HG02884 (cell line): Measurements from ENCODE around the gene KRT10.
"Not testable (repeated sequence)": the region's sequence is repeated elsewhere in the genome, so short reads cannot be mapped to it uniquely, and the experiment has no call there.

Experiments
- ATAC-seq: cut with Tn5 transposase; IDR thresholded peaks from one replicate; pipeline ENCODE4 v1.9.1; 2021; ENCODE audit warnings: mild to moderate bottlenecking, moderate library complexity; ENCODE audit not compliant: unreplicated experiment

The KRT10 gene

DNA sequence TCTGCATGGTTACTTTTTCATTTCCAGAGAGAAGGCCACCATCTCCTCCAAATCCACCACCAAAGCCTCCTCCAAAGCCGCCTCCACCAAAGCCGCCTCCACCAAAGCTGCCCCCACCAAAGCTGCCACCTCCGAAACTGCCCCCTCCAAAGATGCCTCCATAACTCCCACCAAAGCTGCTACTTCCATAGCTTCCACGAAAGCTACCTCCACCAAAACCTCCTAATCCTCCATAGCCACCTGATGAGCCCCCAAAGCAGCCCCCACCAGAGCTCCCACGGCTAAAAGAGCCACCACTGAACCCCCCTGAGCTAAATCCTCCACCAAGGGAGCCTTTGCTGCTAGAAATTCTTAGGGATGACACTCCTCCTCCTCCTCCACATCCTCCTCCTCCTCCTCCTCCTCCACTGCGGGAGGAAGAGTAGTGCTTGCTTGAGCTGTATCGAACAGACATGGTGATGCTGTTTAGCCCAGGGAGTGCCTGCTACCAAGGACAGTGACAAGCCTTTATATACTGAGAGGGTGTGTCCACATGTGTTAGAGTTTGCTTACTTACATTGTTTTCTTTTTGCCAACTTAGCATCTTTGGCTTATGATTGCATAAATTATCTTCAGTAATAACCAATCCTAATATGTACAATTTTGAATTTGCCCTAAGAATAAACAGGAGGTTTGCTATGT, at the start of gene KRT10:
Gene KRT10, minus strand, starts transcription at position 483 of the 681 bp plus-strand sequence. Its CDS starts 29 bp downstream, at position 454.
- no peak for ATAC-seq

DNA sequence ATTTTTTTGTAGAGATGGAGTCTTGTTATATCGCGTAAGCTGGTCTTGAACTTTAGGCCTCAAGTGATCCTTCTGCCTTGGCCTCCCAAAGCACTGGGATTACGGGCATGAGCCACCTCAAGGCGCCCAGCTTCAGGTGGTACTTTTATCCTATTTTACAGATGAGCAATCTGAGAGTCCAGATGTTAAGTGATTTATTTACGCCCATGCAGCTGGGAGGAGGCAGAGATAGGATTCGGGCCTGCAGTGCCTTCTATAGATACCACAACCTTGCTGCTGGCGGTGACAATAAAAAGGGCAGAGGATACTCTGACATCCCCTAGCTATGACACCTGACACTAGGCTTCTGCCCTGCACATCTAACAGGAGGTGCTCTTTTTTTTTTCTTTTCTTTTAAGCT, 48.9 kb upstream of the KRT10 start:
- ATAC-seq, result no peak

DNA sequence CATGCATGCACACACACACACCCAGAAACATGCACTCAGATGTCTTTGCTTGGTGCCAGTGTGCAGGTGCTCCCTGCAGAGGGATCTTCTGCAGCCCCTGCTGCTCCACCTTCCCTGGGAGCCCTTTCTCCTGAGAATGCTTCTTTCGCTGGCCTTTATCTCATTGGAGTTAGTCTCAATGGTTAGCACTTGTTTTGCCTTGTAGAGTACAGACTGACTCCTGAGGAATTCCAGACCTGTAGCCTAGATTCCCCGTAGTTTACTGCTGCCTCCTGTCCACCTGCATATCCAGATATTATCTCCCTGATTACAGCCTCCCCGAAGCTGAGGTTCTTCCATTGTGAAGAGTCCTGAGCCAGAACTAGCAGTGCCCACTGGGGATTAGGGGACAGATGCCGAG, 47.7 kb upstream of the KRT10 start:
- ATAC-seq, result no peak

DNA sequence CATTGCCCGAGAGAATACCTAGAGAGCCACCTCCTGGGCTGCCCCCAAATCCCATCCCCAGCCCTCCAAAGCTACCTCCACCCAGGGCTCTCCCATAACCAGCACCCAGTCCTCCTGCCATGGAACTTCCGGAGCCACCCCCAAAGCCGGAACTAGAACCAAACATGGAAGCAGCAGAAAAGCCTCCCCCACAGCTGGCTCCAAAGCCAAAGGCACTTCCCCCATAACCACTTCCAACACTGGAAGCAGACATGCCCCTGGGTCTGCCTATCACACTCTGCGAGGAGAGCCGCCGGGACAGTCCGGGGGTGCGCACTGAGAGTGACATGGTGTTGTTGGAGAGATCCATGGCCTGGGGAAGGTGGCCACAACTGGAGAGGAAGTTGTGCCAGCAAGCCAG, 44.4 kb upstream of the KRT10 start, which contains the start of gene KRT12:
Gene KRT12, minus strand, starts transcription at position 386 of the 400 bp plus-strand sequence. Its CDS starts 37 bp downstream, at position 349.
- no peak for ATAC-seq

DNA sequence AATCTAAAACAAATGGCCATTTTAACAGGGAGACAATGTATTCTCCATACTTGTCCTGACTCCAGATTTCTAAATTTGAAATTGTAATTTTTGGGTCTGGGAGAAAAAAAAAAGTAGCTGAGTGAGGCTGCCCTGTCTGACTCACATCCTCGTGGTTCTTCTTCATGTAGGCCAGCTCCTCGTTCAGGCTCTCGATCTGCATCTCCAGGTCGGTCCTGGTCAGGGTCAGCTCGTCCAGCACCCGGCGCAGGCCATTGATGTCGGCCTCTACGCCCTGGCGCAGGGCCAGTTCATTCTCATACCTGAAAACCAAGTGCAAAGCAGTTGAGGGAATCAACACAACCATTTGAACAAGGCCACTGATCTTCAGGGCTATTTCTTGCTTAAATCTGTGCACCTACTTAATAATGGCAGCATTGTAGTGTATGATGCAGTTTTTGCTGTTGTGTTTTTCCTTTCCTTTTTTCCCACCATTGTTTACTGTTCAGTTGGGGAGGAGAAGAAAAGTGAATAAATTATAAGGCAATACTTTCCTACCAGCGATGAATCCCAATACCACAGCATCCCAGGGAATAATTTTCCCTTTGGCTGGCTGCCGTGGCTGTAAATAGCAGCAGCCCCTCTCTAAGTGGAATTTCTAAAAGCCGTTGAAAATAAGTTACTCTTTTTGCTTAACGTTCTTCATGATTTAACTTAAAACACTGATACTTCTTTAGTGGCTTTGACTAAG, 42.4 kb upstream of the KRT10 start:
- ATAC-seq, result no peak

DNA sequence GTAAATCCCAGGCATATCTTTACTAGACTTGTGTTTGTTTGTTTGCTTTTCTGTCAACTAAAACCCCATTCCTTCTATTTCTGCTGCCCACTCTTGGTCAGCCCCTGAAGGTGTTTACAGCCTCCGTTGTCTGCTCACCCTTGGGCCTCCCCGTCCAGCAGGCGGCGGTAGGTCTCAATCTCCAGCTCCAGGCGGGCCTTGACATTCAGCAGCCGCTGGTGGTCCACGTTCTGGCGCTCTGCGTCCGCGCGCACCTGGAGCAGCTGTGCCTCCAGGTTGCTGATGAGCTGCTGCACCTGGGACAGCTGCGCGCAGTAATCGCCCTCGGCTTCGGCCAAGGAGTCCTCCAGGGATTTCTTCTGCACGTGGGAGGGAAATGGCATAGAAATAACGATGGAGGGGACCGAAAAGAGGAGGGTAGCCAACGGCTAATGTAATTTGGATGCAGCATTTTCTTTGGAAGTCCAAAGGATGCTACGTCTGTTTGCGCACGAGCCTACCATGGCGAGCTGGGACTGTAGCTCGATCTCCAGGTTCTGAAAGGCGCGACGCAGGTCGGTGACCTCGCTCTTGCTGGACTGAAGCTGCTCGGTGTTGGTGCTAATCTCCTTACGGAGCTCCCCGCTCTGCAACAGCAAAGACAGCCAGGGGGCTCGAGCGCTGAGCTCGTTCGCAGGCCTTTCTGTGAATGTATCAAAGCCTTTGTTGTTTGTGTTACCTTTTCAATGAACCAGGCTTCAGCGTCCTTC, 40.7 kb upstream of the KRT10 start:
- no peak for ATAC-seq

DNA sequence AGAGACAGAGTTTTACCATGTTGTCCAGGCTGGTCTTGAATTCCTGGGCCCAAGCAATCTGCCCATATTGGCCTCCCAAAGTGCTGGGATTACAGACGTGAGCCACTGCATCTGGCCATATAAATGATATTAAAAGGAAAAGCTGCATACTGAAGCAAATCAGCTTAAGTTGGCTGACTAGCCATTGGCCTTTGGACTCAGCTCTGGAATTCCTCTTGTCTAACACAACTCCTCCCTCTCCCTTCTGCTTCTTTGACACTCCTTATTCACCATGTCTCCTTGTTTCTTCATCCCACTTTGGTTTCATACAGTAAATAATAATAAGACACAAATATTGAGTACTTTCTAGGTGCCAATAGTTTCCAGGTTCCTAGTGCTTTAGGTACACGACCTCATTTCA, 37.1 kb upstream of the KRT10 start:
- ATAC-seq, result no peak

DNA sequence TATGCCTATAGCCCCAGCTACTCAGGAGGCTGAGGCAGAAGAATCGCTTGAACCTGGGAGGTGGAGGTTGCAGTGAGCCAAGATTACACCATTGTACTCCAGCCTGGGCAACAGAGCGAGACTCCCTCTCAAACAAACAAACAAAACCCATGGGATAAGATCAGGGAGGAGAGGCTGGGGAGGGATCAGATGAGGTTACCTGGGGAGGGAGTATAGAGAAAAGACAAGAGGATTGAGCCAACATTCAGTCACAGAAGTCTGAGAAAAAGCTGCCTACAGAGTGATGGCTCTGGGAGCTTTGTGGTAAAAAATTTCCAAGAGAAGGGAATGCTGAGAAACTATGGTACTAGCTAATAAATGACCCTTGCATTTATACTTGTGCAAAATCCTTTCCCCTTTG, 36.3 kb upstream of the KRT10 start:
- ATAC-seq, result not testable (repeated sequence)

DNA sequence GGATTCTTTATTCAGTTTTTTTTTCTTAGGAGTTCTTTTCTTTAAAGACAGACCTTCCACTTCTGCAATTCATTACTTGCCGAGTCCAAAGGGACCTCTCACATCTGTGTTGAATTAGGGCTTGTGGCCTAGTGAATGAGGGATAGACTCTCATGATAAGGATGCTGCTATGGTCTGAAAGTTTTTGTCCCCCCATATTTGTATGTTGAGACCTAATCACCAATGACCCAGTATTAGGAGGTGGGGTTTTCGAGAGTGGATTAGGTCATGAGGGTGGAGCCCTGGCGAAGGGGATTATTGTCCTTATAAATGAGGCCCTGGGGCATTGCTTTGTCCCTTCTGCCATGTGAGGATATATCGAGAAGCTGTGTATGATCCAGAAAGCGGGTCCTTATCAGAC, 35.1 kb upstream of the KRT10 start:
- no peak for ATAC-seq

DNA sequence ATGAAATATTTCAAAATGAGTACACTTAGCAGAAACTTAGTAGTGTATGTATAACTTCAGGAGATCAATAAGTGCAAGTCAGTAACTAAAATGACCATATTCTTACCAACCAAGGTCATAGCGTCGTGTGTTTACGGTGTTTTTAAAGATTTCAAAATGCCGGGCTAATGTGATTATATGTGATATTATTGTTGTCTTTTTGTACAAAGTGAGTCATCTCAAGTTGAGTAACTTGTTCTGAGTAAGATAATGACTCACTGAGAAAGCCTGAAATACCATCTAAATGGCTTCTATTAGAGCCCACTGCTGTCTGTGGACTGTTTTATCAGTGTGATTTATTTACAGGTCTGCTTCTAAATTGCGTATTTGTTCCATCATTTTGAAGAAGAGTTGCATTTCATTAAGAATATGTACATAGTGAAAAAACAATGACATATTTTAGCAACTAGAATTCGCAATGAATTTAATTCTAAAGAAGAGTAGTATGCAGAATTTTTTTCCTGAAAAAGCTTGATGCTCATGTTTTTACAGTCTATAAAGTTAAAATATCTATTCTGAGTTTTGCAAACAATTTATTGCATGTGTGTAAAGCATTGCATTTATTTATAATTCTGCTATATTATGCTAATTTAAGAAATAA, 31.9 kb upstream of the KRT10 start:
- ATAC-seq, result no peak

DNA sequence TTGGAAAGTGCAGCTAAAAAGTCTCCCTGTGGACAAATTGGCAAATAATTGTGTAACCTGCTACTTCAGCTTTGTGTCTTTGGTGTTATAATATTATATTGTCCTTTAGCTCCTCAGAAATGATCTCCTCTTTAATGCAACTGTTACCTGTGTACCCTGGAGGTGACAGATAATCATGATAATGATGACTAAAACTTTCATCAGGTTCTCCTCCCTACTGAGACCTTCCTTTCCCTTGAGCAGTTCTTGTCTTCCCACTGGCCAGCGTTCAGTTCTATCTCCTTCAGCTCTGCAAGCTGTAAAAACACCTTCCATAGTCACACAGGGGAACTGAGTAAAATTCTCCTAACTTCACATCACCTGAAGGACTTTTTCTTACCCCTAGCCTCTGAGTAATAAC, 29.9 kb upstream of the KRT10 start:
- ATAC-seq, result no peak

DNA sequence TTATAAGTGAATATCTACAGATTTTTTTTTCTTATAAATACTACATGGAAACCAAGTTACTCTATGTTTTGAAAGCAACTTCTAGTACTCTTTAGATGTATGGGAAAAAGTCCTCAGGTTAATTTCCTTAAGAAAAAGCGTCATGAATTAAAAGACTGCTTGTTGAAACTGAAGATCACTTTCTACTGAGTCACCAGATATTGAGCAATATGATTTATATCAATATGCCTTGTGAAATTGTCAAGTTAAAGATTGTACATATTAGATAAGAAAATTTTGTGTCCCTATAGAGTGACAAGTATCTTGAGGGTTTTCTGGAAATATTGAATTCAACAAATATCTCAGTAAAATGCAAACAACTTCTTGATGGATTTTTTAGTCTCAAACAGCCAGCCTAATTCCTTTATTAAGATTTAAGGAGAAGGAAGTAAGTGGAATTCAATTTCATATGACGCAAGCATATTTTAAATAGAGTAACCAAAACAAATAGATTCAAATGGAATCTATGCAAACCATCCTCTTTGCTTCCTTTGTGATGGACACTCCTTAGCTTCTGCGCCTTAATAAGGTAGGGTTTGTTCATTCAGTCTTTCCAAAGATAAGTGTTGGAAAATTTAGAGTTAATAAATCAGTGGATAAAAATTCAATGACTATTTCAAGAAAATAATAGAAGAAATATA, 28.0 kb upstream of the KRT10 start:
- no peak for ATAC-seq

DNA sequence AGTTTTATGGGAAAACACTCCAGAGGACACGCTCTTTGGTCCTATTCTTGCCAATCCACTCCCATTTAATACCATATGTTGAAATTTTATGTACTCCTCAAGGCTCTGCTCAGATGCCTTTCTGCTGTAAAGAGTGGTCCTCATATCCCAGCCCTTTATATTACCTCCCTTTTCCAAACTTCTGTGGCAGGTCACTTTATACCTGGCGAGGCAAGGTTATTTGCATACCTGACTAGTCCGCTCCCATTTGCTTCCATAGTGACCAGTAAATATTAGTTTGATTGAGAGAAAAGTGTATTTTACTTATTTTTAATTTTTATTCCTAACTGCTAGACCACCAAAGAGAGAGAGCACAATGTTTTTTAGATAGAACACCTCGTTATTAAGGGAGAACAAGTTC, 27.3 kb upstream of the KRT10 start:
- no peak for ATAC-seq

DNA sequence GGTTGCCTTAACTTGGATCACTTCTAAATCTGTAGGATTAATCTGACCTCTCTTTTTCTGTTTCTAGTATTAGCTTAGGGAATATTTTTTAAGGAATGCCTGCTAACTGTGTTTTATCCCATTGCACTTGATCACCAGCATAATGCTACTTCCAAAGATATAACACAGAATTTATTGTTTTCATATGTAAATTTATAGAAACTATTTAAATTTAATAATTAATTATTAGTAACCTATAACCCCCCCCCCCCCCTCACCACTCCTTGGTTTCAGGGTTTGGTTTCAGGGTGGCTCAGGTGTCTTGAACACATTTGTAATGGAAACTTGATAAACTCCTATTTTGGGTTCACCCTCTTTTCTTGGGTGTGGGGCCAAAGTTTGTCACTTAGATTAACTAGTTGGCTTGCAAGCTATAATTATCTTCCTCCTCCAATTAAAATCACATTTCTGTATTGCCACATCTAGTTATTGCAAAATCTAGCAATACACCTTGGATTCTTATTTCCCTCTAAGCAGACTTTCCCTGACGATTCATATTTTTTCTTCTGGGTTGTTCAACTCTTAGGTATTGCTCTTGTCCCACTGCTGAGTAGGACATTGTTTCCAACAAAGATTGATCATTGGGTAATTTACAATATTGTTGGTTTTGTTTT, 26.3 kb upstream of the KRT10 start:
- no peak for ATAC-seq

DNA sequence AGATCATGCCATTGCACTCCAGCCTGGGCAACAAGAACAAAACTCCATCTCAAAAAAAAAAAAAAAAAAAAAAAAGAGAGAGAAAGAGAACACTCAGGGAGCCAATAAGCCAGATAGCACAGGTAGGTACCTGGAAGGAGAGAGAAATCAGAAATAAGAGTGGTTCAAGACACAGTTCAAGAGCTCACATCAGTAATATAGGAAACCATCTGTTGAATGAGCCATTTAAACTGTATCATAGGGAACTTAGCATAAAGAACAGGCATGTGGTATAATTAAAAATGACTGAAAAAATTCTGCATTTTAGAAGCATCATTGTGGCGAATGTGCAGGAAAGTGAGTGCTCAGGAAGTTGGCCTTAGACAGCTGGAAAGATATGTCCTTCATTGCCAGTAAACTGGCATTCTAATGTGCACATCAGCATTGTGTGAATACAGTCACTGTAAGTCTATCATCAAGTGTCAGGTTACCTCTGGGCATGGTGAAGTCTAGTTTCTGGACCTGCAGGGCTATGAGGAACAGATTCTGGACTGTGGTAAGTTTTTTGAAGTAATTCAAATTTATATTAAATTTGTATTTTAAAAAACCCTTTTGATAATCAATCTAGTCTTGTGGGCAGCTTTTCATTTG, 24.2 kb upstream of the KRT10 start:
- no peak for ATAC-seq

DNA sequence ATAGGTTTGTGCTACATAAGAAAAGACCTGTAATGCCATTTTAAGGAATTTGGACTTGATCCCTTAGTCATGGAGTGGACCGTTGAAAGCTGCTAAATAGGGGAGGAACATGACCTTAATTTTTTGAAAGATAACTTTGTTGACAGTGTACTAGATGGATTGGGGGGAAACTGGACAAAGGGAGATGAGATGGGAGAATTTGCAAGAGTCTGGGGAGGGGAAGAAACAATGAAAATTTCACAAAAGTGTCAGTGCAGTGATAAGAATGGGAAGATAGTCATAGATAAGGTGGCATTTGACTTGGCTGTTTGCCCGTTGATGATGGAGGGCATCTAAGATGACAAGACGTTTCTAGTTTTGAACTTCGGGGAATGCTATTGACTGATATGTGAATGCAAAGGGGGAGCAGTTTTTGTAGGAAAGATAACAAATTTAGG, 22.3 kb upstream of the KRT10 start:
- ATAC-seq, result no peak

DNA sequence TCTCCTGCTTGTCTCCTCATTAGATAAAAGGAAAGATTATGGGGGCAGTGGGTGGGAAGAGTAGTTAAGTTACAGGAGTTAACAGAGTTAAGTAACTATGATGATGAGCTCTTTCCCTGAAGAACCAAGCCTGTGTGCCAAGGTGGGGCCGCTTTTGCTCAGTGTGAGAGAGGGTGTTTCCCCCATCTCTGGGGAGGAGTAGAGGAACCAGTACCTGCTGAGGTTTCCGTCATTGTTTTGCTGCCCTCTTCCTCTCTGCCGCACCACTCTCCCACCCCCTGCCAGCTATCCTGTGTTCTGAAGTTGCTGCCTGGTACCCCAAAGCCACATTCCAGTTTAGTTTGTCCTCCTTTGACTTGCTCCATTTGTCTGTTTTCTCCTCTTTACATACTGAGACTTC, 20.8 kb upstream of the KRT10 start:
- no peak for ATAC-seq

DNA sequence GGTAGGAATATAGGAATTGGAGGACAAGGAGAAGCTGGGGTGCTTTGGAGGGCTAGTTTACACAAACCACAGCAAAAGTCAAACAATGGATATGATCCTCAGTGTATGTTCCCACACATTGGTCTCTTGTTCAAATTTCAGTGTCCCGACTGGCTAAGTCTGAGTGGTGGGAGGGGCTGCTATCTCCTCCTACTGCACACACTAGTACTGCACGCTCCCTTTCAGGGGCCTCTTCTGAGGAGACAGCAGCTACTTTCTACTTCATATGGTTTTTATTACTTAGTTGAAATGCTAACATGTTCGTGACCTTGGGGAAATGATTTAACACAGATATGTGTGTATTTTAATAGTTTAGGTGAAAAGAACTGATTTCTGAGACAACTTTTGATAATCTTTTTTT, 18.8 kb upstream of the KRT10 start:
- ATAC-seq, result no peak

DNA sequence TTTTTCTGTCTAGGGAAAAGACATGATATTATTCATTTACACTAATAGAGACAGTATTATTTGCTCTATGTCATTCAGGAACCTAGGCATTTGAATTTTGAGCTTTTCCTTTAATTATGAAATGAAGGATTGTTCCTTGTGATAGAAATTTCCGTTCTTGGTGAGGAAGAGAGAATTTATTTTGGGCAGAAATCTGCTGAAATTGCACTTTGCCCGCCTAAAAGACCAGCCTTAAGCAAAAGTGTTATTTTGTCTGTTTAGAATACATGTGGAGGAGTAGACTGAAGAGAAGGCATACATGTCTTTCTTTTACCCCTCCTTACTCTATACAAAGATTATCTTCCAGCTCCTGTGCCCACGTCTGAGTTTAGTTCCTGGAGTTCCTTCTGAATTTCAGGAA, 16.8 kb upstream of the KRT10 start:
- no peak for ATAC-seq

DNA sequence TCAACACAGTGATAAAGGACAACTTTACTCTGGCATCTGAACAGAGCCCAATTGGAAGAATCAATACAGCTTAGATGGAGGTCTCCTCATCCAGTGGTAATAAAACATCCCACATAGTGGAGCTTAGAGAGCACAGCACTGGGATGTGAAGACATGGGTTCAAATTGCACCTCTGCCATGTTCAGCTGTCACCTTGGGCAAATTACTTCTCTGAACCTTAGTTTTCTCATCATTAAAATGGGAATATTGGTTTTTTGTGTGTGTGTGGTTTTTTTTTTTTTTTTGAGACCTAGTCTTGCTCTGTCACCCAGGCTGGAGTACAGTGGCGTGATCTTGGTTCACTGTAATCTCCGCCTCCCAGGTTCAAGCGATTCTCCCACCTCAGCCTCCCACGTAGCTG, 13.6 kb upstream of the KRT10 start:
- no peak for ATAC-seq
